Measurements from ENCODE around the gene ZNF786.
"Not testable (repeated sequence)": the region's sequence is repeated elsewhere in the genome, so short reads cannot be mapped to it uniquely, and the experiment has no call there.

The ZNF786 gene, protein sequence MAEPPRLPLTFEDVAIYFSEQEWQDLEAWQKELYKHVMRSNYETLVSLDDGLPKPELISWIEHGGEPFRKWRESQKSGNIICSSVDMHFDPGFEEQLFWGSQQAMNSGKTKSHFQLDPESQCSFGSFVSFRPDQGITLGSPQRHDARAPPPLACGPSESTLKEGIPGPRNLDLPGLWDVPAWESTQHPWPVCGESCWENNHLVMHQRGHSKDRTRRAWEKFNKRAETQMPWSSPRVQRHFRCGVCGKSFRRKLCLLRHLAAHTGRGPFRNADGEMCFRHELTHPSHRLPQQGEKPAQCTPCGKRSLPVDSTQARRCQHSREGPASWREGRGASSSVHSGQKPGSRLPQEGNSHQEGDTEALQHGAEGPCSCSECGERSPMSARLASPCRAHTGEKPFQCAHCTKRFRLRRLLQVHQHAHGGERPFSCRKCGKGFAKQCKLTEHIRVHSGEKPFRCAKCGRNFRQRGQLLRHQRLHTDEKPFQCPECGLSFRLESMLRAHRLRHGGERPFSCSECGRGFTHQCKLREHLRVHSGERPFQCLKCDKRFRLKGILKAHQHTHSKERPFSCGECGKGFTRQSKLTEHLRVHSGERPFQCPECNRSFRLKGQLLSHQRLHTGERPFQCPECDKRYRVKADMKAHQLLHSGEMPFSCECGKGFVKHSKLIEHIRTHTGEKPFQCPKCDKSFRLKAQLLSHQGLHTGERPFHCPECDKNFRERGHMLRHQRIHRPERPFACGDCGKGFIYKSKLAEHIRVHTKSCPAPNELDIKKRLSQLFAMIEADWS

DNA sequence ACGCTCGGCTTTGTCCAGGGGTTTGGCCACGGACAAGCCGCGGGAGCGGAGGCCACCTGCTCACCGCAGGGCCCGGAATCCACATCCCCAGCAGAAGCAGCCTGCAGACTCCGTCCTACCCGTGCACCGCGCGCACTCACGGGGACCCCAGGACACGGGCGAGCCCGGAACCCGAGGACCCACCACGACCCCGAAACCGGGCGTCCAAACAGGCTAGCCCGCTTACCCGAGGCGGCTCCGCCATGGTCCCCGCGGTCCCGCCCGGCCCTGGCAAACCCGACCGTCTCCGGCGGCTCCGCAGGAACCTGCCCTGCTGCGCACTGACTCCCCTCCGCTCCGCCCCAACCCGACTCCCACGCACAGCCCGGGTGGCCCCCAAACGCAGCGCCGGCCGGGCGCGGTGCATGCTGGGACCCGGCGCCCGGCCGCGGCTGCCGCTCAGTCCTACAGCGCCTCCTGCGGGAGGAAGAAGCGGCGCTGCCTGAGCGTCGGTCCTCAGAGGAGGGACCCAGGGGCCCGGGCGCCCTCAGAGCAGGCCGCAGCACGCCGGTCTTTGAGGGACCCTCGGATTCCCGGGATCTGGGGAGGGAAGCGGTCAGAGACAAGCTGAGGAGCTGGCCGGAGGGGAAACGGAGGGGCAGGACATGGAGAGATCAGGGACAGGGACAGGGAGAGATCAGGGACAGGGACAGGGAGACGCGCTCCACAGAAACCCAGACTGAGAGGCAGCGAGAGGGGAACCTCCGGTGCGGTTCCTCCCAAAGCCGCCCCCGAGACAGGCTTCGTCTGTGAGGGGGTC, at the start of gene ZNF786:
ZNF786 (minus strand) TSS at position 322 of the 799 bp plus-strand sequence; CDS start at position 244, 78 bp downstream.
- peak; percentile 84 to 89 for DNase-seq (ENCODE audit: low read depth in 2 of 2)

DNA sequence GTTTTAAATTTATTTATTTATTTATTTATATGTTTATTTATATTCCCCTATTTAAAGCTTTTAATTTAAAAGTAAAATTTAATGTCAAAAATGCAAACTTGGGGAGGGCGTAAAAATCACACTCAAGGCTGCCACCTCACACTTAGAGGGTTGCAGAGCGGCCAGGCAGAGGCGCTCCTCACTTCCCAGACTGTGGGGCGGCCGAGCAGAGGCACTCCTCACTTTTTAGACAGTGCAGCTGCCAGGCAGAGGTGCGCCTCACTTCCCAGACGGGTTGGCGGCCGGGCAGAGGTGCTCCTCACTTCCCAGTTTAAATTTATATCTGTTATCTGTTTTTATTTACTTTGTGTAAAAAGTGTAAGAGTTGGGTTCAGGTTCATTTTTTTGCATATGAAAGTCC, 45.6 kb upstream of the ZNF786 start:
- no peak for DNase-seq (ENCODE audit: low read depth in 2 of 2)

DNA sequence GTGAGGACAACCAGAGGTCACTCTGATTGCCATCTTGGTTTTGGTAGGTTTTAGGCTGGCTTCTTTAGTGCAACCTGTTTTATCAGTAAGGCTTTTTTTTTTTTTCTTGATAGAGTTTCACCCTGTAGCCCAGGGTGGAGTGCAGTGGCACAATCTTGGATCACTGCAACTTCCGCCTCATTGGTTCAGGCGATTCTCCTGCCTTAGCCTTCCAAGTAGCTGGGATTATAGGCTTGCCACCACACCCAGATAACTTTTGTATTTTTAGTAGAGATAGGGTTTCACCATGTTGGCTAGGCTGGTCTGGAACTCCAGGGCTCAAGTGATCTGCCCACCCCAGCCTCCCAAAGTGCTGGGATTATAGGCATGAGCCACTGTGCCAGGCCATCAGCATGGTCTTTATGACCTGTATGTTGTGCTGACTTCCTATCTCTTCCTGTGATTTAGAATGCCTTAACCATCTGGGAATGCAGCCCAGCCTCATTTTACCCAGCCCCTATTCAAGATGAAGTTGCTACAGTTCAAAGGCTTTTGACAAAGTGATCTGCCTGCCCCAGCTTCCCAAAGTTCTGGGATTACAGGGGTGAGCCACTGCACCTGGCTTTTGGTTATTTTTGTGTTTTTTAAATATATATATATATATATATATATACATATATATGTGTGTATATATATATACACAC, 42.7 kb upstream of the ZNF786 start:
- no peak for DNase-seq (ENCODE audit: low read depth in 2 of 2)

DNA sequence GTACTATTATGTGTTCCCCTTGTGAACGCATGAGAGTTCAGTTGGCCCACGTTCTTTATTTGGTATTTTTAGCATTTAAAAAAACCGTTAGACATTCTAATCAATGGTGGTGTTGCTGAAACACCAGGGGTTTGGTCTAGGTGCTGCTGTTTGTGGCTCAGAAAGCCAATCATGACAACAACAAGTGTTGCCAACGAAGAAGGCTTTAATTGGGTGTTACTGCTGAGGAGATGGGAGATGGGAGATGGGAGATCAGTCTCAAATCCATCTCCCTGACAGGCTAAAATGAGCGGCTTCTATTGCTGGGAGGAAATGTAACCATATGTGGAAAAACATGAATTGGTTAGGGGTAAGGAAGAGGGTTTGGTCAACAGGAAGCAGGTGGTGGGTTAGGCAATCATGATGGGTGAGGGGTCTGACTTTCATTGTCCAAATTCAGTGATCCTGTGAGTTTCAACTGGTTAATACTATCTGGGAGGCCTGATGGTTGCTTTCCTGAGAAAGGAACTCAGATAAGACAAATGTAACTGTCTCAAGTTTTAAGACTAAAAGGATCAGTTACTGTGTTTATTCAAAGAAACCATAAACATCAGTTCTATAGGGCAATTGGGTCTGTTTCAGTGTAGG, 40.2 kb upstream of the ZNF786 start:
- no peak for DNase-seq (ENCODE audit: low read depth in 2 of 2)

DNA sequence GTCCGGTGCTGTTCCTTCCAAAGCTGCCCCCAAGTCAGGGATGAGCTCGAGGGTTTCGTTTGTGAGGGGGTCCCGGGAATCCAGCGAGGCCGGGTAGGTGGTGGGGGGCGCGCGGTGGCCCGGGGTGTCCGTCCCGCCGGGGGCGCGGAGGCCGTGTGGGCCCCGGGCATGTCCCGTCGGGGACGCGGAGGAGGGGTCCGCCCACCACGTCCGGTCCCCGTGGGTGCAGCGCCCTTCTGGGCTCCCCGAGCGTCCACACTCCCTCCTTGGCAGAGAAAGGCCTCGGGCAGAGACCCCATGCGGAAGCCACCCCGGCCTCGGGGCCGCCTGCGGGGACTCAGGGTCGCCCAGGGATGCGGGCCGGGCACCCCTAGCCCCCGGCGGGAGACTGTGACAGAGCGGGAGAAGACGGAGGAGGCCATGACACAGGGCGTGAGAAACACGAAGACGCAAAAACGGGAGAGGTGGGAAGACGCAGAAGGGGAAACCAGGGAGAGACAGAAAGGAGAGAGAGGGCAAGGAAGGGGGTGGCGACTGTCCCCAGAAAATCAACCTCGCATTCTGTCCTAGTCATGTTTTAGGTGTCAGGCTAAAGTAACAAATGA, 36.2 kb upstream of the ZNF786 start:
- DNase-seq (ENCODE audit: low read depth in 2 of 2), result peak; percentile 24 to 32

DNA sequence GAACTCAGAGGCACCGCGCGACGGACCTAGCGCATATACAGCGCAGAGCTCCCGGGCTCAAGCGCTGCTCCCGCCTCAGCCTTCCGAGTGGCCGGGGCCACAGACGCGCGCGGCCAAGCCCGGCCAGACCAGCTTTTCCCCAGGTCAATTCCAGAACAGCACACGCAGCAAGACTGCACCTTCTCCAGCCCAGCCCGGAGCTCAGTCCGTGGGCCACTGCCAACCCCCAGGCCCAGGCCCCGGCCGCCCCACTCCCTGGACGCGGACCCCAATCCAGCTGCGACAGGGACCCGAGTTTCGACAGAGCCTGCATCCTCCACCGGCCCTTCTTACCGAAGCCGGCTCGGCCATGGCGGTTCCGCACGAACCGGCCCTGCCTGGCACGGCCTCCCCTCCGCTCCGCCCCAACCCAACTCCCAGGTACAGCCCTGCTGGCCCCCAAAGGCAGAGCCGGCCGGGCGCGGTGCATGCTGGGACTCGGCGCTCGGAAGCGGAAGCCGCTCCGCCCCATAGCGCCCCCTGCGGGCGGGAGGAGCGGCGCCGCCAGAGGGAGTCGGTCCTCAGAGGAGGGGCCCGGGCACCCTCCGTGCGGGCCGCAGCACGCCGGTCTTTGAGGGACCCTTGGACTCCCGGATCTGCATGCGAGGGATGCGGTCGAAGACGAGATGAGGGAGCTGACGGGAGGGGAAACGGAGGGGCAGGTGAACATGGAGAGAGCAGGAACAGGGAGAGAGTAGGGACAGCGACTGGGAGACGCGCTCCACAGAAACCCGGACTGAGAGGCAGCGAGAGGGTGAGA, 35.5 kb upstream of the ZNF786 start, which contains the start of gene ZNF425:
ZNF425 (minus strand) TSS at position 462 of the 799 bp plus-strand sequence; CDS start at position 351, 111 bp downstream.
- peak; percentile 85 to 92 for DNase-seq (ENCODE audit: low read depth in 2 of 2)

DNA sequence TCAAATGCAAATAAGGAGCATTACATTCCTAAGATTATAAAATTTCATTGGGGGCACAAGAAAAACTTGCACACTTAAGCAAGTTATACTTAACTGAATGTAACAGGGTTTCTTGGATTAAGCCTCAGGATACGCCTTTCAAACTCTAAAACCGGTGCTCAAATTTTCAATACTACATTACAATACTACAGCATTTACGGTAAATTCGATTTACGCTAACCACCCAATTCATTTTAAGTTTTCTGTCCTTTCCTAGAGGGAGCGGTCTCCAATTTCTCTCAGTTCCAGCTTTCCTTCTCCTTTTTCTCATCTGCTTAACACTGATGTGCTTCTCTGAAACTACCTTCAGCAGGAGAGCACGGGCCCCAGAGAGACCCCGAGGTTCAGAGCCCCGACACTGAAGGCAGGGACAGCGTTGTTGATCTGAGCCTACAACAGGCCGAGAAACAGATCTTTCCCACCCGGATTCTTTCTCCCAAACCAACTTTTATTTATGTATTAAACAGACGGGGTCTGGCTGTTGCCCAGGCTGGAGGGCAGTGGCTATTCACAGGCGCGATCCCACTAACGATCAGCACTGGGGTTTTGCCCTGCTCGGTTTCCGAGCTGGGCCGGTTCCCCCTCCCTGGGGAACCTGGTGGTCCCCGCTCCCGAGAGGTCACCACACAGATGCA, 34.8 kb upstream of the ZNF786 start:
- no peak for DNase-seq (ENCODE audit: low read depth in 2 of 2)

DNA sequence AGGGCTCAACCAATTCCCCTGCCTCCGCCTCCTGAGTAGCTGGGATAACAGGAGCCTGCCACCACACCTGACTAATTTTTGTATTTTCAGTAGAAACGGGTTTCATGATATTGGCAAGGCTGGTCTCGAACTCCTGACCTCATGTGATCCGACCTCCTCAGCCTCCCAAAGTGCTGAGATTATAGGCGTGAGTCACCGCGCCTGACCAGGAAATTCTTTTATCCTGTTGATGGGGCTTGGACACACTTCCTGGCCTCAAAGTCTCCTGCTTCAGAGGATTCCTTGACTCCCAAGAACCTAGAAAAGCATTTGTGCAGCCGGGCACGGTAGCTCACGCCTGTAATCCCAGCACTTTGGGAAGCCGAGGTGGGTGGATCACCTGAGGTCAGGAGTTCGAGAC, 19.5 kb upstream of the ZNF786 start:
- no peak for DNase-seq (ENCODE audit: low read depth in 2 of 2)

DNA sequence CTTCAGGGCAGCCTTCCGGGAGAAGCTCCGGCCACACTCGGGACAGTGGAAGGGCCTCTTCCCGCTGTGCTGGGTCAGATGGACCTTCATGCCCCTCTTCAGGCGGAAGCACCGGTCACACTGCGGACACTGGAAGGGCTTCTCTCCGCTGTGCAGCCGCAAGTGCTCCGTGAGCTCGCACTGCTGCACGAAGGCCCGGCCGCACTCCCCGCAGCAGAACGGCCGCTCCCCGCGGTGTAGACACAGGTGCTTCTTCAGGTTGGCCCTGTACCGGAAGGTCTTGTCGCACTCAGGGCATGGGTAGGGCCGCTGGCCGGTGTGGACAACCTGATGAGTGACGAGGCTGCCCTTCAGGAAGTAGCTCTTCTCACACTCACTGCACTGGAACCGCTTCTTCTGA, 14.2 kb upstream of the ZNF786 start:
- no peak for DNase-seq (ENCODE audit: low read depth in 2 of 2)

DNA sequence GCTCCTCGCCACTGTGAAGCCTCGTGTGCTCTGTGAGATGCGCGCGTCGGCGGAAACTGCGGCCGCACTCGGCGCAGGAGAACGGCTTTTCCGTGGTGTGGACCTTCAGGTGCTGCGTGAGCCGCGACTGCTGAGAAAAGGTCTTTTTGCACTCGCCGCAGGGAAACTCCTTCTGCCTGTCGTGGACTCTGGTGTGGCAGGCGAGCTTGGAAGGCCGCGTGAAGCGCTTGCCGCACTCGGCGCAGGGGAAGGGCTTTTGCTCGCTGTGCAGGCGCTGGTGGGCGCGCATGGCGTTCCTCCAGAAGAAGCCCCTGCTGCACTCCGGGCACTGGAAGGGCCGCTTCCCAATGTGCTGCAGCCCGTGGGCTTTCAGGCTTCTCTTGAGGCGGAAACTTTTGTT, 13.7 kb upstream of the ZNF786 start:
- no peak for DNase-seq (ENCODE audit: low read depth in 2 of 2)

DNA sequence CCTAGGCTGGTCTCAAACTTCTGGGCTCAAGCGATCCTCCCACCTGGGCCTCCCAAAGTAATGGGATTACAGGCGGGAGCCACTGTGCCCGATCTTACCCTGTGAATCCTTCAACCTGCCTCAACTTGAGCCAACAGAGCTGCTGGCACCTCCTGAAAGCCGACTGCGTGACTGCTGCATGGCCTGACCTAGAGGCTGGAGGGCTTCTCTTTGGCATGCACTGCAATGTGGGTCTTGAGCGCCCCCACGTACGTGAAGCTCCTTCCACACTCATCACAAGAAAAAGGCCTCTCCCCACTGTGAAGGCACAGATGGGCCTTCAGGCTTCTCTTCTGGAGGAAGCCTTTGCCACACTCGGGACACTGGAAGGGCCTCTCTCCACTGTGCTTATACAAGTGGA, 12.9 kb upstream of the ZNF786 start:
- DNase-seq (ENCODE audit: low read depth in 2 of 2), result no peak

DNA sequence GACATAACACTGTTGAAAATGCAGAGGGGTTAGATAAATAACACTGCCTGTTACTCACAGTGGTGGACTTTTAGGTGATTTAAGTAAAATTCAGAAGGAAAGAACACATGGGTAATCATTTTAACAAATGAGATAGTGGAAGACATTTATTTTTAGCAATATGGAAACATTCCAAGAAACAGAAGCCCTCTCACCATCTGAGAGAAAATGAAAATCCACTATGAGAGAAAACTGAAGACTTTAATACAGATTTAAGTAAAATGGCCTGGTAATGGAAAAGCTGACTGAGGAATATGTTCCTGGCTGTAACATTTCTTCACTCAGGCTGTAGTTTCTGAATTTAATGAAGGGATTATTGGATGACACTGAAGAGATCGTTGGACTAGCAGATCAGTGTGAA, 12.1 kb upstream of the ZNF786 start:
- DNase-seq (ENCODE audit: low read depth in 2 of 2), result no peak

DNA sequence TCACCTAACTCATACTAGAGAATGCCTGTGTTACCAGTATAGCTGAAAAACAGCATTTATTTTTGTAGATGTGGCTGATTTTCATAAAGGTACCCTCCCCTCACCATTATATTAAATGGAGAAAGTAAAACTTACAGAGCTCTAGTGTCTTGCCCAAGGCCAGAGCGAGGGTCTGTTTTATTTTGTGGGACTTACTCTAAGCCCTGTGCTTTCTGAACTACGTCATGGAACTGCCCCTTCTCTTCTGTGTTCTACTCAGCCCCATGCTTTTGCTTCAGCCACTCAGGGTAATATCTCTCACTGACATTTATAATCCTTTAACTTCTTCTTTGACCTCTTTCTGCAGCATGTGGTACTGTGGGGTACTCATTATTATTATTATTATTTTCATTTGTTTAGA, 10.3 kb upstream of the ZNF786 start:
- DNase-seq (ENCODE audit: low read depth in 2 of 2), result no peak

DNA sequence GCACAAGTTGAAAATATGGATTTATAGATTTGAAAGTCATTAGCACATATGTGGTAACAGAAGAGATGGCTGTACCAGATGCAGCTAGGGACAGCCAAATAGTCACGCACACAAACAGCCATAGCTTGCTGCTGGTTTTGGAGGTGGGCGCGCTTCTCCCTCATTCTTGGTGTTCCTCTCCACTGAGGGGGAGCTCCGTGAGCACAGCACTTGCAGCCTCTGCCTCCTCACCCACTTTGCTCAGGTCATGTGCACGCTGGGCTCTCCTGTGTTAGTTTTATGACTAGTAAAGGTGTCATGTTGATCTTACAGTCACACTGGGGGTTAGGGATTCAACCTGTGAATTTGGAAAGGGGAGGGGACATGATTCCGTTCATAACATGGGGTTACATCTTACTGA, 8.5 kb upstream of the ZNF786 start:
- DNase-seq (ENCODE audit: low read depth in 2 of 2), result no peak

DNA sequence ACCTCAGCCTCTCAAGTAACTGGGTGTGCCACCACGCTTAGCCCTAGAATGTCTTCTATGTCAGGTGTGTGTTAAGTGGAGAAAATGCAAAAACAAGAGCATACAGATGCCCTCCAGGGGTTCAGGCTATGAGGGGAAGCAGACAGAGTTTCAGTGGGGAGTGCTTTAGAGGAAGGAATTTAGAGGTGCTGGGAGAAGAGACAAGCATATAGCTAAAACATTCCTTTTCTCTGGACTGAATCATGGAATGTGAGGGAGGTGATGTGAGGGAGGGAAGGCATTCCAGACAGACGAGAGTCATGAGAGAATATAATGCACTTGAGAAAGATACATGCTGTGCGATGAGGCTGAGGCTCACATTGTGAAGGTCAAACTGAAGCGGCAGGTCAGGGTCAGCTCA, 6.6 kb upstream of the ZNF786 start:
- DNase-seq (ENCODE audit: low read depth in 2 of 2), result no peak

DNA sequence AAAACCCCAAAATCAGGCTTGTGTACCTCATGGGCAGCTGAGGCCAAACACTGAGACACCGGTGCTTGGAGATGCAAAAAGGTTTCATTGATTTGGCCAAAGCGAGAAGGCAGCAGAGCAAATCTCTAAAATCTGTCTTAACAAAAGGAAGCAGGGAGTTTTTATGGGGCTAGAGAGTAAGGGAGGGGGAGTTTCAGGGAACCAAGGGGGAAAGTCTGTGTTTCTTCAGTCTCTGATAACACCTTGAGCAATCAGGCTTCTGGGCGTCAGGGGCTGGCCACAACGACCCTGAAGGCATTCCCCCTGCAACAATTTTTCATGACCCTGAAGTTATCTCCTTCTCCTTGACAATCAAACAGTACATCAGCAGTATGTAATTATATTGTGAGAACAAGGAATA, 2.7 kb upstream of the ZNF786 start:
- DNase-seq (ENCODE audit: low read depth in 2 of 2), result no peak

DNA sequence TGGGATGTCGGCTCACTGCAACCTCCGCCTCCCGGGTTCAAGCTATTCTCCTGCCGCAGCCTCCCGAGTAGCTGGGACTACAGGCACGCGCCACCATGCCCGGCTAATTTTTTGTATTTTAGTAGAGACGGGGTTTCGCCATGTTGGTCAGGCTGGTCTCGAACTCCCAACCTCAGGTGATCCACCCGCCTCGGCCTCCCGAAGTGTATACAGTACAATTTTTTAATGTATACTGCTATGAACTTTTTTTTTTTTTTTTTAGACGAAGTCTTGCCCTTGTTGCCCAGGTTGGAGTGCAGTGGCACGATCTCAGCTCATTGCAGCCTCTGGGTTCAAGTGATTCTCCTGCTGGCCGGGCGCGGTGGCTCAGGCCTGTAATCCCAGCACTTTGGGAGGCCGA, 1.7 kb upstream of the ZNF786 start:
- DNase-seq (ENCODE audit: low read depth in 2 of 2), result not testable (repeated sequence)

DNA sequence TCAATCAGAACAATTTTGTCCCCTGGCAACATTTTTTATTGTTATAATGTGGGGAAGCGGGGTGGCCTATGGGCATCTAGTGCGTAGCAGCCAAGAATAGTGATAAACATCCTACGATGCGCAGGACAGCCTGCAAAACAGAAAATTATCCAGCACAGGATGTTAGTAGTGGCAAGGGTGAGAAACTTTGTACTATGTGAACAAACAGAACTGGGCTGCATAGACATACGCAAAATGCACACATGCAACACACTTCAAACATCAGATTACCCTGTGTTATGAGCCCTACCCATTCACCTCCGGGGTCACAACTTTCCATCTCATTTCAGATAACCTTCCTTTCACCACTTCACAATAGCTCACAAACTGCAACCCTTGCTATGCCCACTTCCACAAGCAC, 3.1 kb downstream of the ZNF786 start:
- no peak for DNase-seq (ENCODE audit: low read depth in 2 of 2)

DNA sequence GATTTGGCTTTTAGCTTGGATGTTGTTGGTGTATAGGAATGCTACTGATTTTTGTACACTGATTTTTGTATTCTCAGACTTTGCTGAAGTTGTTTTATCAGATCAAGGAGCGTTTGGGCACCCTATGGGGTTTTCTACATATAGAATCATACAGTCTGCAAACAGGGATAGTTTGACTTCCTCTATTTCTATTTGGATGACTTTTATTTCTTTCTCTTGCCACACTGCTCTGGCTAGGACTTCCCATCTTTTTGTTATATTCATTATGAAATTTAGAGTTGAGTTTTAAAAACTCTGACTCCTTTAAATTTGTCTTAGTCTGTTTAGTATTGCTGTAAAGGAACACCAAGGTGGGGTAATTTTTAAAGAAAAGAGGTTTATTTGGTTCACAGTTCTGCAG, 4.7 kb downstream of the ZNF786 start:
- no peak for DNase-seq (ENCODE audit: low read depth in 2 of 2)
